Large intestine (tissue), 3 donors: Measurements from ENCODE around the gene SLC25A29. TPM values are rescaled to one million over a fixed set of nuclear protein-coding genes. Genes with fewer than 3 reads are reported as not detected.
A peak's percentile ranks its signal among the peaks of the same experiment; 100 is the strongest.
"Not testable (repeated sequence)": the region's sequence is repeated elsewhere in the genome, so short reads cannot be mapped to it uniquely, and the experiment has no call there.

Source experiments
- DNase-seq, 2 donors: peaks; one replicate each; pipeline versions ENCODE4 v3.0.0 to v3.0.0-alpha.2; 2013
- H3K27ac ChIP-seq: one replicate; pipeline ENCODE4 v1.5.1; 2013; ENCODE audit warnings: low read length
- H3K27me3 ChIP-seq: 2 replicates; pipeline ENCODE4 v1.6.1; 2013; ENCODE audit warnings: low read length; ENCODE audit not compliant: control insufficient read depth, insufficient read depth
- H3K36me3 ChIP-seq: 2 replicates; pipeline ENCODE4 v1.6.1; 2013; ENCODE audit warnings: low read length; ENCODE audit not compliant: control insufficient read depth, insufficient read depth
- H3K4me1 ChIP-seq: one replicate; pipeline ENCODE4 v1.6.1; 2013; ENCODE audit warnings: low read length; ENCODE audit not compliant: control insufficient read depth, insufficient read depth
- H3K4me3 ChIP-seq: one replicate; pipeline ENCODE4 v1.5.1; 2013; ENCODE audit warnings: low read length
- H3K9me3 ChIP-seq: one replicate; pipeline ENCODE4 v1.6.1; 2013; ENCODE audit warnings: mild to moderate bottlenecking, low read depth, low read length, moderate library complexity; ENCODE audit not compliant: control insufficient read depth
- WGBS: methylation state at CpG from one replicate; pipeline ENCODE4 v1.1.5; 2013; ENCODE audit warnings: low lambda C conversion rate; ENCODE audit not compliant: insufficient coverage; 5-methylcytosine and 5-hydroxymethylcytosine counted together
- polyA plus RNA-seq: library from polyadenylated mRNA; unstranded; fragments of 120-200 nt; gene quantifications from one replicate; pipeline ENCODE4 v1.2.1, GENCODE V29; 2013

The SLC25A29 gene
- polyA plus RNA-seq, 1 donor, result 37.5 TPM

DNA sequence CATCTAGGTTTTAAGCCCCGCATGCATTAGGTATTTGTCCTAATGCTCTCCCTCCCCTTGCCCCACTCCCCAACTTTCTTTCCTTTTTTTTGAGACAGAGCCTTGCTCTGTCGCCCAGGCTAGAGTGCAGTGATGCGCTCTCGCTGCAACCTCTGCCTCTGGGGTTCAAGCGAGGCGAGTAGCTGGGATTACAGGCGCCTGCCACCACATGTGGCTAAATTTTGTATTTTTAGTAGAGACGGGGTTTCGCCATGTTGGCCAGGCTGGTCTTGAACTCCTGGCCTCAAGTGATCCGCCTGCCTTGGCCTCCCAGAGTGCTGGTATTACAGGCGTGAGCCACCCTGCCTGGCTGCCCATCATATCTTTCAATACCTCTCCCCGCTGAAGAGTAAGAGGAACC, 36.6 kb upstream of the SLC25A29 start:
- H3K9me3 ChIP-seq, H3K4me3 ChIP-seq, H3K27me3 ChIP-seq, H3K4me1 ChIP-seq, DNase-seq, H3K27ac ChIP-seq: not testable (repeated sequence)
- peaks cover 32% of the 10 kb centered on the region for H3K36me3 ChIP-seq
- no CpG with 5 or more reads among the region's 12 CpGs for WGBS

DNA sequence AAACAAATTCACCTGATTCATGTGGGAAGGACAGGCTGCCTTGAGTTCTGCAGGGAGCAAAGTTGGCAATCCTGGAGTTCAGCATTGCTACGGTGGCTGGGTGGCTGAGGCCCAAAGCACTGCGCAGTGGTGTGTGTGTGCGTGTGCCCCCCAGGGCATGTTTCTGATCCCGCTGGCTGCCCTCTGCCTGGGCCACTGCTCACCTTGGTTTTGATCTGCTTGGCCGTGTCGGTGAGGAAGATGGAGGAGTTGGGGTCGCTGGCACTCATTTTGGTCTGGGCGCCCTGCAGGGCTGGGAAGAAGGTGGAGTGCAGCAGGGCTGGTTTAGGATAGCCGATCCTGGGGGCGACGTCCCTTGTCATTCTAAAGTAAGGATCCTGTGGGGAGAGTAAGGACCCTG, 36.0 kb upstream of the SLC25A29 start:
- peaks cover 39% of the 10 kb centered on the region for H3K36me3 ChIP-seq
- no peak overlapping the region for H3K4me3 ChIP-seq
- no peak for DNase-seq
- H3K27ac ChIP-seq, result no peak overlapping the region
- peaks cover 4% of the 10 kb centered on the region for H3K4me1 ChIP-seq
- WGBS, result no CpG with 5 or more reads among the region's 11 CpGs
- H3K9me3 ChIP-seq, result no peaks in the 10 kb centered on the region
- no peaks in the 10 kb centered on the region for H3K27me3 ChIP-seq

DNA sequence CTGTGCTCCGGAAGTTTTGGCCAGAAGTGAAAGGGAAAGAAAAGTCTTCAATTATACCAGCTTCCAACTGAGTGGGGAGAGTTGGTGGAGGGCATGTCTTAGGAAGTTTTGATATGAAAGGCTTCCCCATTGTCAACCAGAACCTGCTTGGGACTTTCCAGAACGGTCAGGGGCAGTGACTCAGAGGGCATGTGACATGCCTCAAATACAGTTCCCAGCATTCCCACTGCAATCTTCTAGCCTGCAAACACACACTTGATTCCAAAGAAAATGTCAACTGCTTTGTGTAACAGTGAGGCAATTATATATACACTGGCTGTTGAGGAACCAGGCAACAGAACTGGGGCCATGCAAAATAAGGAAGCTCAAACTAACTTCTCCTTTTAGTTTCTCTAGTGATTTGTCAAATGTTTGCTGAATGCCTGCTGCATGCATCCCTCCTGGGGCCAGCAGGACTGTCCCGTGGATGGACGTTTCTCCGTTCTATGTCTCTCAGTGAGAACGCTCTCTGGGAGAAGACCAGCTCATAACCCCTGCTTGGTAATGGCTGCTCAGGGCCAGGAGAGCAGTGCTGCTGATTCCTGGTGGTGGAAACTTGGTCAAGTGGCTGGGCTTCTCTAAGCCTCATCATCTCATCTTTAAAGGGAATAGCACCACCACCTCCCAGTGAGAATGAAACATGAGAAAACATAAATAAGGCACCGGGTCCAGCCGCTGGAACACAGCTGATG, 35.2 kb upstream of the SLC25A29 start:
- Histone ChIP-seq H3K27ac (peak overlapping the region; percentile 32), H3K4me3 (no peak overlapping the region), H3K9me3 (no peaks in the 10 kb centered on the region), H3K36me3 (peaks cover 40% of the 10 kb centered on the region), H3K27me3 (no peaks in the 10 kb centered on the region), H3K4me1 (peaks cover 4% of the 10 kb centered on the region)
- 80% methylated on average over 2 of the region's 8 CpGs for WGBS
- DNase-seq, result peak; percentile 30 to 58

DNA sequence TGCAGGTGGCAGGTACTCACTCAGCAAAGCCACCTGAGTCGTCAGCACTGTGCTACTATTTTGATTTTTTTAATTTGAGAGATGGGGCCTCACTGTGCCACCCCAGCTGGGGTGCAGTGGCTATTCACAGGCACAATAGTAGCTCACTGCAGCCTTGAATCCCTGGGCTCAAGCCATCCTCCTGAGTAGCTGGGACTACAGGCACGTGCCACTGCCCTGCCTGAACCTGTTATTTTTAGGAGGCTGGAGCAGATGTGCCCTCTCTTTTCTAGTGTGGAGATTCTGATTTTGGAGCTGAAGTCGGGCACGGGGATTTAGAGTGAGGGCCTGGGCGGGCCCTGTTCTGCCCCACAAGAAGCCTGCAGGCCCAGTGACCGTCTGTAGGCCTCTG, 34.2 kb upstream of the SLC25A29 start:
- H3K27me3 ChIP-seq, result no peaks in the 10 kb centered on the region
- no peak overlapping the region for H3K4me3 ChIP-seq
- H3K36me3 ChIP-seq, result peaks cover 34% of the 10 kb centered on the region
- H3K27ac ChIP-seq, result no peak overlapping the region
- no peaks in the 10 kb centered on the region for H3K9me3 ChIP-seq
- no CpG with 5 or more reads among the region's 6 CpGs for WGBS
- H3K4me1 ChIP-seq, result peaks cover 4% of the 10 kb centered on the region
- no peak for DNase-seq

DNA sequence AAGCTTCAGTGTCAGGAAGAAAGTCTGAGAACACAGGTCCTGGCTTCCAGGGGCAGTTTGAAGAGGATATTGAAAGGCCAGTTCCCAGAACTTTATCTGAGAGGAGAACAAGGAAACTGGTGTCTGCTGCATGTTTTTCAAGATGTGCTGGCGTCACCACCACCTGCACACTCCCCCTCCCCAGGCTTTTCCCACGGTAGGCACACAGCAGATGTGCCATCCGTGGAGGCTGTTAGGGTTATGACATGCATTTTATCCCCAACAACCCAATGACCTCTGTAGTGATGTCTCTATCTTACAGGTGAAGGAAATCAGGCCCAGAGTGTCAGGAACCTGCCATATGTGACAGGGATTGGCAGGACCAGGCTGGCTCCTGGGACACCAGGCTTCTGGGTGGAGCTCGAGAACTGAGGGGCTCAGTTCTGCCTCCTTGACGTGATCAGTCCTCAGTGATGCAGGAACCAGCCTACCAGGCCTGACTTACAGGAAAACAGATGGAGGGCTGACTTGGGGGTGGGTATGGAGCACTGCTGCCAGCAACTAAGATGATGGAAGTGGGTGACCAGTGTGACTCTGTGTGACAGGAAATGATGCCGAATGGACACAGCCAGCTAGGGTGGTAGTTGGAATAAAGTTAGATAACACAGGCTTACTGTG, 33.6 kb upstream of the SLC25A29 start:
- Histone ChIP-seq H3K9me3 (no peaks in the 10 kb centered on the region), H3K4me1 (peaks cover 4% of the 10 kb centered on the region), H3K27me3 (no peaks in the 10 kb centered on the region), H3K36me3 (peaks cover 36% of the 10 kb centered on the region), H3K4me3 (no peak overlapping the region), H3K27ac (no peak overlapping the region)
- no peak for DNase-seq
- no CpG with 5 or more reads among the region's 6 CpGs for WGBS

DNA sequence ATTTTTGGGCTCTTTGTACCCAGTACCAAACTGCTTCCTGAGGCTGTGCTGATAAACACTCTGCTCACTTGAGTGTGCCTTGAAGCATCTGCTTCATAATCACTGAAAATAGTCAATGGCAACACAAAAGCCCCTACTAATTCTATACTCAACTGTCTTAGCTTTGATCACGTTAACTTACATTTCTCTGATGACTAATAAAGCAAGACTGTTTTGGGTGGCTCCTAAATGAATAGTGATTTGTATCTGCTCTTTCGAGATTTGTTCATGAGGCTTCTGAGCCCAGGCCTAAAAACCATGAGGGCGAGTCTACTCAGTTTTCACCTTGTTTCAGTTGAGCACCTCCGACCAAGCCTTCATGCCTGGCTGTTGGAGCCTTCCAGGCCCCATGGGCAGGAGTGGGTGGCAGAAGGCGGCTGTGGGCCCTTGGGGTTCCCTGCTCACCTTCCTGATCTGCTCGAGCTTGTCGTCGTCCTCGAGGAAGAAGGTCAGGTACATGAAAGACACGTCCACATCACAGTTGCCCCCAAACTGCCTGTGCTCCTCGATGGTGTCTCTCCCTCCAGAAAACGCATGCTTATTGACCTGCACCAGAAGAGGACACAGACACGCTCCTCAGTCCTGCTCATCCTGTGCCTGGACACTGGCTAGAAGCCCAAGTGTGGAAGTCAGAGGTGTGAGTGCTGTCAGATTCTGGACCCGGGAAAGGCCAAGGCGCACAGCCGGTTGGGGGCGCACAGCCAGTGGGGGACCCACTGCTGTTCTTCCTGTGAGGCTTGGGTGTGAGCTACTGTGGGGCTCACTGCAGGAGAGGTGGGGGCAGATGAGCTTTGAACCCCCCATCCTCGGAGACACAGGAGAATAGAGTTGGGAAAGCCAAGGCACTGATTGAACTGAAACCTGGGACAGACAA, 30.6 kb upstream of the SLC25A29 start:
- H3K36me3 ChIP-seq, result peaks cover 46% of the 10 kb centered on the region
- no peak overlapping the region for H3K27ac ChIP-seq
- DNase-seq, result no peak
- peaks cover 4% of the 10 kb centered on the region for H3K4me1 ChIP-seq
- no CpG with 5 or more reads among the region's 18 CpGs for WGBS
- H3K27me3 ChIP-seq, result no peaks in the 10 kb centered on the region
- no peaks in the 10 kb centered on the region for H3K9me3 ChIP-seq
- no peak overlapping the region for H3K4me3 ChIP-seq

DNA sequence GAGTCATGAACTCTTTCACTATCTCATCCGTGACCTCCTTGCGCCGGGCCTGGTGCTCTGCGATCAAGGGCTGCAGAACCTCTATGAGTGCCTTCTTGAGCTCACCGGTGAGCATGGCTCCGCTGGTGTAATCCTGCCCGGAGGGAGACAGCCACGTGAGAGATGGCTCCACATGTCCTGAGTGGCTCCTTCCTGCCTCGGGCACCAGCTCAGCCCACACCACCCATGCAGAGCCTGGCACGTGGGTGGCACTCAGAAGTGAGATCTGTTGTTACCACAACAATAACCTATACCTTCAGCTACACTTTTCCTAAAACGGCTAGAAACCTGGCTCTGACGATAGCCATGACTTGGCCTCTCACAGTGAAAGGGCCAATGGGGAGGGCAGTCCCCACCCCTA, 28.7 kb upstream of the SLC25A29 start:
- no peaks in the 10 kb centered on the region for H3K4me1 ChIP-seq
- H3K9me3 ChIP-seq, result no peaks in the 10 kb centered on the region
- WGBS, result no CpG with 5 or more reads among the region's 12 CpGs

DNA sequence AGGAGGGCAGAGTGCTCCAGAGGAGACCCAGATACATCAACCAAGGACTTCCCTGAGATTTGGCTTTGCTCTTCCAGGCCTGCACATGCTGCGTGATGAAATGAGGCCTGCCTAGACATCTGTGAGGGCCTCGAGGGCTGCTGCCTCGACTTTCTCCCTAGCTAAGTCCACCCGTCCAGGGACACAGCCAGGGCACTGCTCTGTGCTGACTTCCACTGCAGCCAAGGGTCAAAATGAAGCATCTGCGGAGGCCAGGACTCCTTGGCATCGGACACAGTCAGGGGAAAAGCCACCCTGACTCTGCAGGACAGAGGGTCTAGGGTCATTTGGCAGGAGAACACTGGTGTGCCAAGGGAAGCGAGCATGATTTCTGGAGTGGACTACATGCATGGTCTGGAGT, 27.6 kb upstream of the SLC25A29 start:
- Histone ChIP-seq H3K9me3 (no peaks in the 10 kb centered on the region), H3K27me3 (no peaks in the 10 kb centered on the region), H3K27ac (no peak overlapping the region), H3K36me3 (peaks cover 38% of the 10 kb centered on the region), H3K4me3 (no peak overlapping the region), H3K4me1 (no peaks in the 10 kb centered on the region)
- no CpG with 5 or more reads among the region's 7 CpGs for WGBS
- DNase-seq, result no peak

More for the DNA sequence above, 28.7 kb upstream of the SLC25A29 start:
- H3K27ac ChIP-seq, result no peak overlapping the region
- no peaks in the 10 kb centered on the region for H3K27me3 ChIP-seq
- H3K36me3 ChIP-seq, result peaks cover 42% of the 10 kb centered on the region
- no peak overlapping the region for H3K4me3 ChIP-seq
- no peak for DNase-seq

DNA sequence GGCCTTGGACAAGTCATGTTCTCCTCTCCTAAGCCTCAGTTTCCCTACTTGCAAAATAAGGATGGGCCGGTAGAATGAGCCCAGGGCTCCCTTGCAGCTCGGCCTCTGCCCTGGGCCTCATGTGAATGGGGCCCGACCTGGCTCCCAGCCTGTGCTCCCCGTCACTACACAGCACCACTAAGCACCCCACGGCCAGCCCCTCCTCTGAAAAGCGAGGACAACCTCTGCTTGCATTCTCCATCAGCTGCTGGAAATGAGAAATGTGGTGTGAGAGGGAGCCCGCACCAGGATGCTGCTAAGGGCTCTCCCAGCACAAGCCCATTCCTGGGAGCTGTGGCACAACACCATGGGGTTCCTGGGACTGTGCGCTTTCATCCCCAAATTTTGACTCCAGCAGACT, 27.1 kb upstream of the SLC25A29 start:
- Histone ChIP-seq H3K27ac (no peak overlapping the region), H3K36me3 (peaks cover 38% of the 10 kb centered on the region), H3K9me3 (peaks cover 4% of the 10 kb centered on the region), H3K4me3 (no peak overlapping the region), H3K4me1 (peaks cover 3% of the 10 kb centered on the region), H3K27me3 (no peaks in the 10 kb centered on the region)
- no CpG with 5 or more reads among the region's 8 CpGs for WGBS
- no peak for DNase-seq

DNA sequence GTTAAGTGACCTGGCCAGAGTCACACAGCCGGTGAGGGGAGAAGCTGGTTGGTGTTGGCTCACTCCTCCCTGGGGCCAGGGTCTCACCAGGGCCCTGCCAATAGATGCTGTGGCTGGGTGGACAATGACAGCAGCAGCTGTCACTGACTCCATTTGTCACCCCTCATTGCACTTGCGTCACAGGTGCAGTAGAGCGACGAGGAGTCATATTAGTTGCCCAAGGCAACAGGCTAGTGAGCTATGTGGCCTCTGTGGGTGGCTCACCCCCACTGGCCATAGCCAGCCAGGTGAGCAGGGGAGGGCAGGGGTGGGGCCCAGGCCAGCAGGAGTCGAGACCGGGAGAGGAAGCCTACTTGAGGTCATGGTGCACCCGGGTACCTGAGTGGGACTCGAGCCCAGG, 26.6 kb upstream of the SLC25A29 start:
- peaks cover 34% of the 10 kb centered on the region for H3K36me3 ChIP-seq
- no CpG with 5 or more reads among the region's 8 CpGs for WGBS
- no peak for DNase-seq

More for the DNA sequence above, 26.6 kb upstream of the SLC25A29 start:
- H3K27ac ChIP-seq, result no peak overlapping the region
- peaks cover 4% of the 10 kb centered on the region for H3K9me3 ChIP-seq
- H3K27me3 ChIP-seq, result no peaks in the 10 kb centered on the region
- peaks cover 6% of the 10 kb centered on the region for H3K4me1 ChIP-seq
- H3K4me3 ChIP-seq, result no peak overlapping the region
